Esophagus muscularis mucosa (tissue), 4 donors: ENCODE measurements around the gene CASS4. TPM values are rescaled to one million over a fixed set of nuclear protein-coding genes. Genes with fewer than 3 reads are reported as not detected.
"Not testable (repeated sequence)": the region's sequence is repeated elsewhere in the genome, so short reads cannot be mapped to it uniquely, and the experiment has no call there.

Source experiments
- DNase-seq: peaks from one replicate; pipeline ENCODE4 v3.0.0-alpha.2; 2017; ENCODE audit errors: extremely low spot score
- H3K27ac ChIP-seq, 4 donors: fragments of 200-600 bp; sonication (generic); replicated peaks in 1 of 4; 1 replicate in 3 of 4; 2 replicates in 1 of 4; pipeline ENCODE4 v1.5.1; 2016 to 2019; ENCODE audit warnings: mild to moderate bottlenecking in 1 of 4
- H3K27me3 ChIP-seq, 4 donors: fragments of 200-600 bp; sonication (generic); one replicate each; pipeline versions ENCODE4 v1.5.1 to v1.6.0; 2016 to 2019
- H3K36me3 ChIP-seq, 4 donors: fragments of 200-600 bp; sonication (generic); one replicate each; pipeline ENCODE4 v1.5.1; 2016 to 2019
- H3K4me1 ChIP-seq, 4 donors: fragments of 200-600 bp; sonication (generic); one replicate each; pipeline ENCODE4 v1.5.1; 2016 to 2019
- H3K4me3 ChIP-seq, 4 donors: fragments of 200-600 bp; sonication (generic); 1 replicate in 2 of 4; 2 replicates in 2 of 4; pipeline ENCODE4 v1.5.1; 2016 to 2019; ENCODE audit warnings: mild to moderate bottlenecking in 4 of 4, moderate library complexity in 1 of 4
- H3K9me3 ChIP-seq, 4 donors: fragments of 200-600 bp; sonication (generic); 1 replicate in 3 of 4; 2 replicates in 1 of 4; pipeline ENCODE4 v1.5.1; 2016 to 2019
- EP300 ChIP-seq: sonication (generic); formaldehyde crosslinking; IDR thresholded peaks from one replicate; pipeline ENCODE4 v1.6.1; 2017; ENCODE audit warnings: antibody characterized with exemption
- POLR2A ChIP-seq: fragments of 450-650 bp; IDR thresholded peaks from one replicate; pipeline ENCODE4 v1.6.1; 2017; ENCODE audit warnings: antibody characterized with exemption, moderate library complexity, mild to moderate bottlenecking, low read depth
- POLR2AphosphoS5 ChIP-seq, 2 donors: sonication (generic); formaldehyde crosslinking; IDR thresholded peaks; one replicate each; pipeline ENCODE4 v1.6.1; 2017; ENCODE audit warnings: antibody characterized with exemption in 2 of 2
- WGBS: methylation state at CpG from one replicate; pipeline ENCODE4 v1.1.5; 2018; 5-methylcytosine and 5-hydroxymethylcytosine counted together
- intact Hi-C: fragments of 100-400 bp; cut with DNase I; formaldehyde crosslinking; loops from one replicate; pipeline ENCODE4 v1.15.1; 2023
- total RNA-seq, 4 donors: library from RNA; depleted of rRNA; stranded (reverse); fragments of >200 nt; gene quantifications; one replicate each; pipeline versions ENCODE4 v1.1.0 to v1.2.1, GENCODE V29; 2016
- TF ChIP-seq, protein P1 (sequence below), 3 experiments: fragments of 200-600 bp in 2 of 3; fragments of 450-650 bp in 1 of 3; sonication (generic) in 2 of 3; IDR thresholded peaks; one replicate each; pipeline ENCODE4 v1.5.1; 2017 to 2019; ENCODE audit warnings: antibody characterized with exemption in 3 of 3, mild to moderate bottlenecking in 2 of 3, moderate library complexity in 1 of 3

Gene CASS4
- total RNA-seq, 4 donors from 2014 or later = 3.1 to 8.1 (median 5.4) TPM

- whole genome bisulfite sequencing = 87% methylated on average over 8 of the region's 8 CpGs
- H3K4me3 ChIP-seq = no peak overlapping the region
- H3K9me3 ChIP-seq = no peaks in the 10 kb centered on the region
- intact Hi-C loops = no loop called here
- H3K27me3 ChIP-seq = no peaks in the 10 kb centered on the region
- no peak overlapping the region for H3K27ac ChIP-seq
- H3K36me3 ChIP-seq = peaks cover 0 to 15% (median 7%) of the 10 kb centered on the region in 4 donors
- H3K4me1 ChIP-seq = no peaks in the 10 kb centered on the region
- peak; percentile 72 for DNase-seq
- TF ChIP-seq POLR2AphosphoS5 (IDR thresholded peaks at IDR 0.05) = no peak
- no peak for TF ChIP-seq POLR2A
- TF ChIP-seq, protein P1, sequence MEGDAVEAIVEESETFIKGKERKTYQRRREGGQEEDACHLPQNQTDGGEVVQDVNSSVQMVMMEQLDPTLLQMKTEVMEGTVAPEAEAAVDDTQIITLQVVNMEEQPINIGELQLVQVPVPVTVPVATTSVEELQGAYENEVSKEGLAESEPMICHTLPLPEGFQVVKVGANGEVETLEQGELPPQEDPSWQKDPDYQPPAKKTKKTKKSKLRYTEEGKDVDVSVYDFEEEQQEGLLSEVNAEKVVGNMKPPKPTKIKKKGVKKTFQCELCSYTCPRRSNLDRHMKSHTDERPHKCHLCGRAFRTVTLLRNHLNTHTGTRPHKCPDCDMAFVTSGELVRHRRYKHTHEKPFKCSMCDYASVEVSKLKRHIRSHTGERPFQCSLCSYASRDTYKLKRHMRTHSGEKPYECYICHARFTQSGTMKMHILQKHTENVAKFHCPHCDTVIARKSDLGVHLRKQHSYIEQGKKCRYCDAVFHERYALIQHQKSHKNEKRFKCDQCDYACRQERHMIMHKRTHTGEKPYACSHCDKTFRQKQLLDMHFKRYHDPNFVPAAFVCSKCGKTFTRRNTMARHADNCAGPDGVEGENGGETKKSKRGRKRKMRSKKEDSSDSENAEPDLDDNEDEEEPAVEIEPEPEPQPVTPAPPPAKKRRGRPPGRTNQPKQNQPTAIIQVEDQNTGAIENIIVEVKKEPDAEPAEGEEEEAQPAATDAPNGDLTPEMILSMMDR (IDR thresholded peaks at IDR 0.05) = no peak
- no peak for TF ChIP-seq EP300
These were observed 28.7 kb upstream of the CASS4 start for GRCh38 chr20:56383334-56383733.

DNA sequence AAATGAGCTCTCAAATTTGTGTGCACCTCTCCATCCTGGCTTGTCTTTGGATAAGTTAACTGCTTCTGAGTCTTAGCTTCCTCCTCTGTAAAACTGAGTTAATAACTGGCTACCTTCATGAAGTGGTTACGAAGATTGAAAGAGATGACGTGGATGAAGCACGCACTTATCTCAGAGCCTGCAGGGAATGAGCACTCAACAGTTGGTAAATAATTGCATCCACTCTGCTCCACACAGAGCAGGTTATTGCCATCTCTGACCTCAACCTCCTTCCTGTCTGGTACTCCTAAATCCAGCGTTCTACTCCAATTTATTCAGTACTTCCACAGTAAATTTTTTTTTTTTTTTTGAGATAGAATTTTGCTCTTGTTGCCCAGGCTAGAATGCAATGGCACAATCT, 26.9 kb upstream of the CASS4 start:
- DNase-seq = no peak
- peaks cover 0 to 15% (median 7%) of the 10 kb centered on the region in 4 donors for H3K36me3 ChIP-seq
- no peak overlapping the region for H3K27ac ChIP-seq
- H3K9me3 ChIP-seq = no peaks in the 10 kb centered on the region
- TF ChIP-seq POLR2A (no peak), EP300 (no peak), POLR2AphosphoS5 (IDR thresholded peaks at IDR 0.05) (no peak)
- TF ChIP-seq, protein P1 (IDR thresholded peaks at IDR 0.05) = no peak
- H3K4me1 ChIP-seq = no peaks in the 10 kb centered on the region
- intact Hi-C loops = no loop called here
- WGBS = 83% methylated on average over 4 of the region's 4 CpGs
- H3K4me3 ChIP-seq = no peak overlapping the region
- no peaks in the 10 kb centered on the region for H3K27me3 ChIP-seq

- Histone ChIP-seq H3K4me1 (peaks cover 4 to 6% (median 5%) of the 10 kb centered on the region in 4 donors), H3K36me3 (peaks cover 0 to 15% (median 7%) of the 10 kb centered on the region in 4 donors), H3K9me3 (no peaks in the 10 kb centered on the region), H3K27me3 (no peaks in the 10 kb centered on the region), H3K4me3 (no peak overlapping the region), H3K27ac (no peak overlapping the region)
- TF ChIP-seq POLR2A (no peak), EP300 (no peak), POLR2AphosphoS5 (IDR thresholded peaks at IDR 0.05) (no peak)
- TF ChIP-seq, protein P1 (IDR thresholded peaks at IDR 0.05) = no peak
- intact Hi-C loops = no loop called here
- DNase-seq = peak; percentile 75
- 94% methylated on average over 6 of the region's 6 CpGs for WGBS
These were observed 25.8 kb upstream of the CASS4 start for GRCh38 chr20:56386219-56386618.

- TF ChIP-seq EP300 (no peak), POLR2AphosphoS5 (IDR thresholded peaks at IDR 0.05) (no peak), POLR2A (no peak)
- TF ChIP-seq, protein P1 (IDR thresholded peaks at IDR 0.05) = no peak
- no peaks in the 10 kb centered on the region for H3K27me3 ChIP-seq
- H3K4me1 ChIP-seq = peaks cover 18 to 21% (median 19%) of the 10 kb centered on the region in 4 donors
- no peak overlapping the region for H3K4me3 ChIP-seq
- no peaks in the 10 kb centered on the region for H3K9me3 ChIP-seq
- 84% methylated on average over 4 of the region's 4 CpGs for WGBS
- no peak overlapping the region for H3K27ac ChIP-seq
- H3K36me3 ChIP-seq = peaks cover 0 to 12% (median 7%) of the 10 kb centered on the region in 4 donors
- peak; percentile 31 for DNase-seq
- intact Hi-C loops = no loop called here
These were observed 23.2 kb upstream of the CASS4 start for GRCh38 chr20:56388882-56389281.

GRCh38 chr20:56389807-56390206, 22.3 kb upstream of the CASS4 start:
- Histone ChIP-seq H3K4me1 (peaks cover 24 to 30% (median 27%) of the 10 kb centered on the region in 4 donors), H3K36me3 (peaks cover 0 to 9% (median 7%) of the 10 kb centered on the region in 4 donors), H3K4me3 (no peak overlapping the region), H3K27me3 (no peaks in the 10 kb centered on the region), H3K9me3 (no peaks in the 10 kb centered on the region), H3K27ac (no peak overlapping the region)
- 89% methylated on average over 4 of the region's 4 CpGs for WGBS
- no peak for TF ChIP-seq POLR2AphosphoS5 (IDR thresholded peaks at IDR 0.05)
- TF ChIP-seq, protein P1 (IDR thresholded peaks at IDR 0.05) = no peak
- TF ChIP-seq POLR2A = no peak
- TF ChIP-seq EP300 = no peak
- DNase-seq = peak; percentile 53
- intact Hi-C loops = loop anchor here (1.0 kb wide), 1 partner anchor 23 kb away; no protein-coding TSS in a partner anchor

DNA sequence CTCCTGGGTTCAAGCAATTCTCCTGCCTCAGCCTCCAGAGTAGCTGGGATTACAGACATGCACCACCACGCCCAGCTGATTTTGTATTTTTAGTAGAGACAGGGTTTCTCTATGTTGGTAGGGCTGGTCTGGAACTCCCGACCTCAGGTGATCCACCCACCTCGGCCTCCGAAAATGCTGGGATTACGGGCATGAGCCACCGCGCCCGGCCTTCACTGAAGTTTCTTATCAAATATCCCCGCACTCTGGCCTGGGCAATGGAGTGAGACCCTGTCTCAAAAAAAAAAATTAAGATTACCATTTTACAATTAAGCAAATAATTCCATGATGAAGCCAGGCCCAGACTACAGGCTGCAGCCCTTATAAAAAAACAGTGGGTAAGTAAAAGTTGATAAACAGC, 21.7 kb upstream of the CASS4 start:
- intact Hi-C loops = loop anchor here (1.0 kb wide), 1 partner anchor 23 kb away; no protein-coding TSS in a partner anchor
- 97% methylated on average over 9 of the region's 9 CpGs for WGBS
- peak; percentile 72 for DNase-seq
- peaks cover under 1 to 11% (median 8%) of the 10 kb centered on the region in 4 donors for H3K36me3 ChIP-seq
- H3K27ac ChIP-seq, H3K9me3 ChIP-seq, H3K27me3 ChIP-seq, H3K4me3 ChIP-seq: not testable (repeated sequence)
- H3K4me1 ChIP-seq = peaks cover 24 to 36% (median 28%) of the 10 kb centered on the region in 4 donors
